Prostate gland (tissue), 2 donors: Measurements from ENCODE around the gene FUBP3.

Experiments used
- CTCF ChIP-seq, 4 experiments: fragments of 200-600 bp in 2 of 4; fragments of 450-650 bp in 2 of 4; sonication (generic) in 2 of 4; IDR thresholded peaks; 1 replicate in 3 of 4; 2 replicates in 1 of 4; pipeline ENCODE4 v1.5.1; 2016 to 2019; ENCODE audit warnings: antibody characterized with exemption in 4 of 4, mild to moderate bottlenecking in 2 of 4, moderate library complexity in 2 of 4
- POLR2AphosphoS5 ChIP-seq: sonication (generic); formaldehyde crosslinking; IDR thresholded peaks from one replicate; pipeline ENCODE4 v1.6.1; 2017; ENCODE audit warnings: antibody characterized with exemption

GRCh38 chr9:130549093-130549735 lies 30.2 kb upstream of the FUBP3 start:
- TF ChIP-seq CTCF (IDR thresholded peaks at IDR 0.05): no peak
- TF ChIP-seq POLR2AphosphoS5: no peak
